ENCODE data around the gene GFY.
"Not testable (repeated sequence)": the region's sequence is repeated elsewhere in the genome, so short reads cannot be mapped to it uniquely, and the experiment has no call there.

The GFY gene

GRCh38 chr19:49469828-49470614 lies 44.8 kb downstream of the GFY start:
- DNase-seq (ENCODE audit: low read depth): peak; percentile 85

GRCh38 chr19:49470615-49470978 lies 45.4 kb downstream of the GFY start:
- DNase-seq (ENCODE audit: low read depth): no peak

GRCh38 chr19:49472936-49473335 lies 47.7 kb downstream of the GFY start:
- DNase-seq (ENCODE audit: low read depth): no peak

GRCh38 chr19:49473501-49473867 lies 48.3 kb downstream of the GFY start:
- not testable (repeated sequence) for DNase-seq (ENCODE audit: low read depth)

GRCh38 chr19:49473868-49474541 lies 48.8 kb downstream of the GFY start, which contains the start of gene FLT3LG:
TSS of gene FLT3LG (plus strand) at chr19:49474215. CDS start at chr19:49474640, 425 bp downstream.
- DNase-seq (ENCODE audit: low read depth): no peak

GRCh38 chr19:49474542-49474924 lies 49.3 kb downstream of the GFY start:
- DNase-seq (ENCODE audit: low read depth): no peak

- no peak for DNase-seq (ENCODE audit: low read depth)
Observed at GRCh38 chr19:49475191-49475917, 50.2 kb downstream of the GFY start.

GRCh38 chr19:49475995-49476880 lies 51.0 kb downstream of the GFY start:
- no peak for DNase-seq (ENCODE audit: low read depth)
